ENCODE data around the gene SLC6A3.
"Not testable (repeated sequence)": the region's sequence is repeated elsewhere in the genome, so short reads cannot be mapped to it uniquely, and the experiment has no call there.

SLC6A3 gene

DNA sequence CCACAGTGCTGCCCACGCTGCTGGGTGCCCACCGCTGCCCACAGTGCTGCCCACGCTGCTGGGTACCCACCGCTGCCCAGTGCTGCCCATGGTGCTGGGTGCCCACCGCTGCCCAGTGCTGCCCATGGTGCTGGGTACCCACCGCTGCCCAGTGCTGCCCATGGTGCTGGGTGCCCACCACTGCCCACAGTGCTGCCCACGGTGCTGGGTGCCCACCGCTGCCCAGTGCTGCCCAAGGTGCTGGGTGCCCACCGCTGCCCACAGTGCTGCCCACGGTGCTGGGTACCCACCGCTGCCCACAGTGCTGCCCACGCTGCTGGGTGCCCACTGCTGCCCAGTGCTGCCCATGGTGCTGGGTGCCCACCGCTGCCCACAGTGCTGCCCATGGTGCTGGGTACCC, 22.7 kb downstream of the SLC6A3 start:
- DNase-seq (ENCODE audit: low read depth in 2 of 2): not testable (repeated sequence)

DNA sequence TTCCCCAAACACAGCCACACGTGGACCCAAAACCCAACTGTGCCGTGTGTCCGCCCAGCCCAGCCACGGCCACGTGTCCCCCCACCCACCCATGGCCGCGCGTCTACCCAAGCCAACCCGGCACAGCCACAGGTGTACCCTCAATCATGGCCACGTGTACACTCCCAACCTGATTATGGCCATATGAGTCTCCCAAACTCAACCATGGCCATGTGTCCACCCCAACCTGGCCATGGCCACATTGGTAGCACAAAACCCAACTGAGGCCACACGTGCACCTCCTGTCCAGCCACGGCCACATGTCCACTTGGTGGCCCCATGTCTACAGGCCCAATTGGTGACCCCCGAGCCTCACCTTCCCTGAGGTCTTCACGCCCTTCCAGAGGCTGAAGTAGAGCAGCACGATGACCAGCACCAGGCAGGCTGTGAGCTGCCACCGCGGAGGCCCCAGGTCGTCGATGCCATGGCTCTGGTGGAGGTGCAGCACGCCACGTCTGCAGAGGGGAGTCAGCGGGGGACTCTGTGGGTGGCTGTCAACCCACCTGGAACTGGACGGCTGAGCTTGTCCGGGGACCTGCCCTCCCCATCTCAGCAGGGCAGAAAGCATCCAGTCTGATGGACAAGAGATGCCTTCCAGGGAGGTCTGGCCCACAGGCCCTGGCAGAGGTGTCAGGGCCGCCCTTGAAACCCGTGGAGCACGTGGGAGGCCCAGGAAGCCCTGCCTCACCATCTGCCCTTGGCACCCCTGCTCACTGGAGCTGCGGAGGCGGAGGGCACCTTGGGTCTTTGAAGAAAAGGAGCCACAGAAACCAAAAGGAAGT, 23.5 kb downstream of the SLC6A3 start:
- DNase-seq (ENCODE audit: low read depth in 2 of 2): no peak

DNA sequence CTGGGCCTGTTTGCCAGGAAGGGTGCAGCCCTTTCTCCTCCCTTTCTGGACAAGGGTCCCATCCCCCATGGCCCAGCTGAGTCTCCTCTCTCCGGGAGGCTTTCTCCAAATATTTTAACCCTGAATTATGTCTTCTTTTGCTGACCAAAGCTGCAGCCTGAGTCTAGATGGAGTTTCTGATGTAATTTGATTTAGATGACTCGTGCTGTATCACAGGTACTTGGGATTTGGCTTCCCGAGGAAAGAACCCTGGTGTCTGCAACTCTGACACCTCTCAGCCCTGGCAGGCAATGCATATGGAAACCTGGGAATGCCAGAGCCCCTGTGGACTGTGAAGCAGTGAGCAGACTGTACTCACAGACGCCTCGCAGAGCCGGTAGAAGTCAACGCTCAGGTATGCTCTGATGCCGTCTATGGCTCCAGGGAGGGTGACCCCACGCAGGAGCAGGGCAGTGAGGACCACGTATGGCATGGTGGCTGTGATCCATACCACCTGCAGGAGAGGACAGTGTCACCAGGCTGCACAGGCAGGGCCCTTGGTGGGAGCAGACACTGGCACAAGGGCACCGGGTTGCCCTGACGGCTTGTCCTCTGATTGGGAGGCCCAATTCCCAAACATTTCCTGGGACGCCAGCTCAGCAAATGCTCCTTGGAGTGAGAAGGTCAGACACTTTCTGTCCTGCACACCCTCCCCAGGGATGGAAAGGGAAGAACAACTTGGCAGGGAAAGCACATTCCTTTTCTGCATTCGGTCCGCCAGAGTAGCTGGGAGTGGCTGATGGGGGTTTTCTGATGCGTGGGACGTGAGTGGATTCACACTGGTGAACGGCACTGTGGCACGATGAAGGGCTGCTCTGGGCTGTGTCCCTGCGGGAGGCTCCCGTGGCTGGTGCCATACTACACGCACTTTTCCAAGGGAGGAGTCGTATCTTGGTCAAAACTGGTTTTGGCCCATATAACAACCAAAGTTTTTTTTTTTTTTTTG, 24.7 kb downstream of the SLC6A3 start:
- no peak for DNase-seq (ENCODE audit: low read depth in 2 of 2)

DNA sequence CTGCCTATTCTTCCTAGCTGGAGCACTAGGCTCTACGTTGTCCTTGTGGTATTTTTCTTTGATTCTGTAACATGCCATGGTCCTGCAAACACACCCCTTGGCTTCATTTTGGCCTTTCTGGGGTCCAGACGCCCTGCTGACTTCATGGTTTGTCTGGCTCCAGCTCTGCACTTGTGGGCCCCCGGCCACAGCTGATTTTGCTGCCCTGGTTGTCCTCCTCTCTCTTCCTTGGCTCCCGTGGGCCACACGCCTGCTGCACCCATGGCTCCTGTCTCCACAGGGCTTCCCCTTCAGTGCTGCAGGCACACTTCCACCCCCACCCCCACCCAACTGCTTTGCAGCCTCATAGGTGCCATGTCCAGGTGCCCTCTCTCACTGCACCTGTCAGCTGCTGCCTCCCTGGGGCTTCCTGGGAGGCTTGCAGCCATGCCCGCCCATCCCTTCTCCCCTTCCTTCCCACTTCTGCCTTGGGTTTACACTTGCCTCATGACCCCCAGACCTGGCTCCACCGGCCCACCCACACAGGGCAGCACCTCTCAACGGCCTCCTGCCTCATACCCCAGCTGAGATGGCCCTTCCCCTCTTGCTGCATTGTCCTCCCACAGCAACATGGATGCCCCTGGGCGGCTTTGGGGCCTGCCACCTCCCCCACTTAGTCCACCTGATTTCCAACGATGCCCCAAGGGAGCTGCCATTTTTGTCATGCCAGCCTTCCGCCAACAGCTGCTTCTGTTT, 25.6 kb downstream of the SLC6A3 start:
- DNase-seq (ENCODE audit: low read depth in 2 of 2): no peak

DNA sequence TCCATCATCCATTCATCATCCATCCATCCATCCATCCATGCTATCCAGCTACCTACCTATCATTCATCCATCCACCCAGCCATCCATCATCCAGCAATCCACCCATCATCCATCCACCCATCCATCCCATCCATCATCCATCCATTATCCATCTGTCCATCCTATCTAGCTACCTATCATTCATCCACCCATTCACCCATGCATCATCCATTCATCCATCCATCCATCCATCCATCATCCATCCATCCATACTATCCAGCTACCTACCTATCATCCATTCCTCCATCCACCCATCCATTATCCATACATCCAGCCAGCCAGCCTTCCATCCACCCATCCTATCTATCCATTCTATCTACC, 26.3 kb downstream of the SLC6A3 start:
- DNase-seq (ENCODE audit: low read depth in 2 of 2): no peak

DNA sequence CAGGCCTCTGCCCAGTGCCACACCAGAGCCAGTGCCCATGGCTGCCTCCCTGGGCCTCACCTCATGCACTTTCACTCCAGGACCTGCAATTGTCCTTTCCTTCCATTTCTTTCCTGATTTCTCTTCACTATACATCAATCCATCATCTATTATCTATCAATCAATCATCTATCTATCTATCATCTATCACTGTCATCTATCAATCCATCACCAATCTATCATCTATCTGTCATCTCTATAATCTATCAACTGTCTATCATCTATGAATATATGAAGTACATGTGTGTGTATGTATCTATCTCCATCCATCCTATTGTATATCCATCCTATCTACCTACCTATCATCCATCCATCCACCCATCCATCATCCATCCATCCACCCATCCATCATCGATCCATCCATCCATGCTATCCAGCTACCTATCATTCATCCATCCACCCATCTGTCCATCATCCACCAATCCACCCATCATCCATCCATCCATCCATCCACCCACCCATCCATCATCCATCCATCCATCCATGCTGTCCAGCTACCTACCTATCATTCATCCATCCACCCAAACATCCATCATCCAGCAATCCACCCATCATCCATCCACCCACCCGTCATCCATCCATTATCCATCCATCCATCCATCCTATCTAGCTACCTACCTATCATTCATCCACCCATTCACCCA, 26.9 kb downstream of the SLC6A3 start:
- no peak for DNase-seq (ENCODE audit: low read depth in 2 of 2)

DNA sequence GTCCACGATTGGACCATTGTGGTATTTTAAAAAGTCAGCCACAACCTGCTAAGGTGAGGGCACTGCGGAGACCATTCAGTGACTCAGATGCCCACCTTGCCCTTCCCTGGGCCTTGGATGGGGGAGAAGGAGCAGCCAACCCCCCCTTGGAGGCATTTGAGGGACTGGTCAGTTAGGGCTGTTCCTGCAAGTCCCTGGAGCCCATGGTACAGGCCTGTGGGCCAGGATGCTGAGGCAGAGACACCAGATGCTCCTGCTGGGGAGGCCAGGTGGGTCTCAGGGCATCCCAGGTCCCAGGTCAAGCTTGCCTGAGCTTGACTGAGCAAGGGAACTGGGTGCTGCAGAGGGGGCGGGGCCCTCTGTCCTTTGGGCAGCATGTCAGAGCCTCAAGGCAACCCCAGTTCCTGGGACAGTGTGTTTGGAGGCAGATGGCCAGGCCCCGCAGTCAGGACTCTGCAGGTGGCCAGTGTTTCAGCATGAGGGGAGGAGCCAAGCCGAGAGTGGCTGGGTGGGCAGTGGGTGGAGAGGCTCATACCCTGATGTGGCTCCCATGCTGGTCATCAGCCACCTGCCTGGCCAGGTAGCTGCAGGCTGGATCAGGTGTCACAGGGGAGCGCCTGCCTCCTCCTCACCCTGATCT, 27.5 kb downstream of the SLC6A3 start:
- no peak for DNase-seq (ENCODE audit: low read depth in 2 of 2)

DNA sequence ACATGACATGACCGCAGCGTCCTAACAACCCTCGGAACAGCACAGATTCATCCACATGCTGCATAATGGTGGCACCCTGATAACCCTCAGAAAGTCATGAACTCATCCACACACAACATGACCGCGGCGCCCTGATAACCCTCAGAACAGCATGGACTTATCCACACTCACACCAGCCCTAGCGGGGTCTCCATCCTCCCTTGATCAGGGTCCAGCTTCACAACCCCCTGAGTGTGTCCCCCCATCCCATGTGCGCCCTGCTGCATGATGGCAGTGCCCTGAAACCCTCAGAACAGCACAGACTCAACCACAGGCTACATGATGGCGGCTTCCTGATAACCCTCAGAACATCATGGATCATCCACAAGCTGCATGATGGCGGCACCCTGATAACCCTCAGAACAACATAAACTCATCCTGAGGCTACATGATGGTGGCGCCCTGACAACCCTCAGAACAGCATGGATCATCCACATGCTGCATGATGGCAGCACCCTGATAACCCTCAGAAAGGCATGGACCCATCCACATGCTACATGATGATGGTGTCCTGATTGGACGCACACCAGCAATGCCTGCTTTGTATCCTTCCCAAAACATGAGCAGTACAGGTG, 28.3 kb downstream of the SLC6A3 start:
- DNase-seq (ENCODE audit: low read depth in 2 of 2): no peak

DNA sequence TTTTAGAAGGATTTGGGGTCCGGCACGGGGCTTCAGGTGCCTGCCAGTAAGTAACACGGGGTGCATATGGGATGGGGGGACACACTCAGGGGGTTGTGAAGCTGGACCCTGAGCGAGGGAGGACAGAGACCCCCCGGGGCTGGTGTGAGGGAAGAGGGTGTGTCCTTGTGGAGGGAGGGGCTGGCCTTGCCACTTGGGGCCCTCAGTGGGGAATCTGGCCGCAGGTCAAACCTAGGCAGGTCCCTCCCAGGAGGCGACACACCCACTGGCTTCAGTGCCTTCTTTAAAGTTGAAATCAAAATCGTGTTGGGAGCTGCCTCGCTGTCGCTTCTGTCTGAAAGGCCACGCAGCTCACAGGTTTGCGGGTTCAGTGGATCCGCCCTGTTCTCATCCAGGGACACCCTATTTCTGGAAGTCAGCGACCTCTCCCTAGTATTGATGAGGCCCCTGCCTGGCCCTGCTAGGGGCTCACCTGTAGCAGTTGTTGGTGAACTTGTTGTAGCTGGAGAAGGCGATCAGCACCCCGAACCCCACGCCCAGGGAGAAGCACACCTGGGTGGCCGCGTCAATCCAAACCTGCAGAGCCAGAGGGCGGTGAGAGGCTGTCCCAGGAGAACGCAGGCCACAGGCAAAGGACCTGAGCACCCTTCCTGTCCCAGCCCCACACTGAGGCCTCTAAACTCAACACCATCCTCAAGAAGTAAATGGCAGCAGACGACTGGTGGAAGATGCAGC, 29.4 kb downstream of the SLC6A3 start:
- DNase-seq (ENCODE audit: low read depth in 2 of 2): no peak

DNA sequence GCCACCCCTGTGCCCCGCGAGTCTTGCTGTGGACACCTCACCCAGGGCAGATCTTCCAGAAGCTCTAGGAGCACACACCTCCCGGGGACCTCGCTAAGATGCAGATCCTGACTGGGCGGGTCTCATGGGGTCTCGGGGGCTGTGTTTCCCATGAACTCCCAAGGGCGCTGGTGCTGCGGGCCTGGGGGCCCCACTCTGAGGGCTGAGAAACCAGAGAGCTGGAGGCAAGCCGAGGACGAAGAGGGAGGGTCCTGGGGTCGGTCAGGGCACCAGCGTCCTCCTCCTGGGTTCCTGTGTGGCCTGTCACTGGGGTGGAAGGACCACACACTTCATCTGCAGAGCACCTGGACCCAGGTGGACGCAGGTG, 30.2 kb downstream of the SLC6A3 start:
- no peak for DNase-seq (ENCODE audit: low read depth in 2 of 2)

DNA sequence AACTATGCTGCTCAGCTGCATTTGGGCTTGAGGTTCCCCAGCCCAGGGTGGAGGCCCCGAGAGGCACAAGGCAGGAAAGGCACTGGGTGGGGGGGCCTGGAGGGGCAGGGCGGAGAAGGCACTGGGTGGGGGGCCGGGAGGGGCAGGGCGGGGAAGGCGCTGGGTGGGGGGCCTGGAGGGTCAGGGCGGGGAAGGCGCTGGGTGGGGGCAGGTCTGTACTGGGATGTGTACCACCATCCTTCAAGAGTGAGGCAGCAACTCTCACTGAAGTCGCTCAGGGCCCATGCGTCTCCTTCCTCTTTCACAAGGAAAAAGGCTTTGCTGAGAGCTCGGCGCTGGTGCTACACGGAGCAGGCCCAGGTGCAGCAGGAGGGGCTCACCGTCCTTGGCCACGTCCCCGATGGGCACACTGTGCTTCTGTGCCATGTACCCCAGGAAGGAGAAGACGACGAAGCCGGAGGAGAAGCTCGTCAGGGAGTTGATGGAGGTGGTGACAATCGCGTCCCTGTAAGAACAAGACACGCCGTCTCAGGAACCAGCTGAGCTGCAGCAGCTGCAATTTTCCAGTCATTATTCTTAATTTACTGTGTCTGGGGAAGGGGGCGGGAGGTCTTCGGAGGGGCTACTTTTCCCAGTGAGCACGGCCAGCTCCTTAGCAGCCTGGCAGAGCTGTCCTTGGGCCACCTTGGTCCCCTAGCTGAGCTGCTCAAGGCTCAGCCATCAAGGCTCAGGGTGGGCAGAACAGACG, 30.8 kb downstream of the SLC6A3 start:
- DNase-seq (ENCODE audit: low read depth in 2 of 2): no peak

DNA sequence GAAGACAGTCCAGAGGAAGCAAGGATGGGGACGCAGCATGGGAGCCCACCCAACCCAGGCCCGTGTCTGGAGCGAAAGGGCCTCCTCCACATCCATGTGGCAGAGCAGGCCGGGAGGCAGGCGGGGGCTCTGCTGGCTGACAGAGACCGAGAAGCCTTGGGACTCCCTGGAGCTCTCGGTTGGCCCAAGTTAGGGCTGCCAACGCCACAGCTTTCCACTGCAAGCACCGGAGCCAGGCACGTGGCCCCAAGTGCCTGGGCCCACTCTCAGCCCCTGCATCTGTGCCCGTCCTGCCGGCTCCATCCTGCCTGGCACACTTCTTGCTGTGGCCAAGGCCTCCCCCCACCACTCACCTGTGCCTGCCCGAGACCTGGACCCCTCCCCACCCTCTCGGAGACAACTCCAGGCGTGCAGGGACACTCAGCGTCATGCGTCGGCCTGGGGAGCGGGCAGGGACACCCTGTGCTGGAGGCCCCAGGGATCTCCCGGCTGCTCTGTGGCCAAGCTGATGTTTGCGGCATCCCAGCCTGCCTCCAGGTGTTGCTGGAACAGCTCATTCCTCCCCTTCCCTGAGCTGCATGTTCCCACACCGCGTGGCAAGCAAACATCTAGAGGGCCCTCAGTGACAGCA, 31.5 kb downstream of the SLC6A3 start:
- no peak for DNase-seq (ENCODE audit: low read depth in 2 of 2)

DNA sequence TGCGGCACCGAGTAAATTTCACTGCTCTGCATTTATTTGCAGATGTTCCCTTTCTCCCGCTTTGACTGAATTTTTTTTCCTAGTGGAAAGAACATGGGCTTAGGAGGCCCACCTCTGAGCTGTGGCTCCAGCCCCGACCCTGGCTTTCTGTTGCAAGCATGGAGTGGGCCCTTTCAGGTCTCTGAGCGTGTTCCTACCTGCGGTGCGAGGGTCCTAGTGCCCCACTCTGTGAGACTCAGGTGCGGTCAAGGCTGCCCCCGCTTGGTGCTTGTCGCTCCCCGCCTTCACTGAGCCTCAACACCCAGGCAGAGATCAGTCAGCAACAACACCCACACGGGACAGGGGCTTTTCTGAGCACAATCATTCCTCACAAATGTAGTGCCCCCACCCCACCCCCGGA, 32.0 kb downstream of the SLC6A3 start:
- DNase-seq (ENCODE audit: low read depth in 2 of 2): no peak

DNA sequence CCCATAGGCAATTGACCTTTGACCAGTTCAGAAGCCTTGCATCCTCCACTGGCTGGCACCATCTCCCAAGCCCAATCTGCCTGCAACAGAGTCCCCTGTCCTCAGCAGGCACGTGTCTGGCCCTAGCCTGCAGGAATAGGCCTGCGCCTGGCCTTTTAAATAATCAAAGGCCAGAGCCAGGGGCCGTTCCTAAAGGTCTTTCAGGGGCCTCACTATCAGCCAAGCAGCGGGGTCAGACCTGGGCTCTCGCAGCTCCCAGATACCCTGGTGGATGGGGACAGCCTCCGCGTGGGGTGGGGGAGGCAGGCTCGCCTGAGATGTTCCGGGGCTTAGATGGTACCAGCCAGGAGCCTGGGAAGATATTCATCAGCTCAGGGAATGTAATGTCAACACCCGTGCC, 32.6 kb downstream of the SLC6A3 start:
- no peak for DNase-seq (ENCODE audit: low read depth in 2 of 2)

DNA sequence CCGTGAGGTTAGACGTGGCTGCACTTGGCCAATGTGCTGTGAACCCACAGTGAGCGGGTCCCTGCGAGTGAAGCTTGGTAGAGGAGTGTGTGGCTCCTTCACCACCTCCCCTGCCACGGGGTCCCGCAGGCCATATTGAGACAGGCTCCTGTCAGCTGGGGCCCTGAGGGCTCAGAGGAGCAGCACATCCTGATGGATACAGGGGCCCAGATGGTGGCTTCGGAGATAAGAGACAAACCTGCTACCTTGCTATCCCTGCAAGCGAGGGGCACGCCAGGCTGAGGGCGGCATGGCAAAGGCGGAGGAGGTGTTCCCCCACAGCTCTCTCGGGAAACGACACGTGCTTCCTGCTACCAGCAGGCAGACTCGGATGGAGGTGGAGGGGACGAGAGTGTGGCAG, 33.1 kb downstream of the SLC6A3 start:
- no peak for DNase-seq (ENCODE audit: low read depth in 2 of 2)

DNA sequence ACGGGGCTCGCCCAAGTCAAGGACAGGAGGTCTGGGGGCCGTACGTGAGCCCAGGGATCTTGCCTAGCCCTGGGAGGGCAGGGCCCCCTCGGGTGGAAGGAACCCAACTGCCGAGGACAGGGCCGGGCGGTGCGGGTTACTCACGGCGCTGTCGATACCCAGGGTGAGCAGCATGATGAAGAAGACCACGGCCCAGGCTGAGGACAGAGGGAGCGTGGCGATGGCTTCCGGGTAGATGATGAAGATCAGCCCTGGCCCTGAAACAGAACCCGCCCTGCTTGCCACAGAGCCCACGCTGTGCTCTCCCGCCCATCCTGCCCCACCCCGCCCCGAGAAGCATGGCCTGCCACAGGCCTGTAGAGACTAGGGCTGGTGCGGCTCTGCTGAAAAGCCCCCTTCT, 34.1 kb downstream of the SLC6A3 start:
- no peak for DNase-seq (ENCODE audit: low read depth in 2 of 2)

DNA sequence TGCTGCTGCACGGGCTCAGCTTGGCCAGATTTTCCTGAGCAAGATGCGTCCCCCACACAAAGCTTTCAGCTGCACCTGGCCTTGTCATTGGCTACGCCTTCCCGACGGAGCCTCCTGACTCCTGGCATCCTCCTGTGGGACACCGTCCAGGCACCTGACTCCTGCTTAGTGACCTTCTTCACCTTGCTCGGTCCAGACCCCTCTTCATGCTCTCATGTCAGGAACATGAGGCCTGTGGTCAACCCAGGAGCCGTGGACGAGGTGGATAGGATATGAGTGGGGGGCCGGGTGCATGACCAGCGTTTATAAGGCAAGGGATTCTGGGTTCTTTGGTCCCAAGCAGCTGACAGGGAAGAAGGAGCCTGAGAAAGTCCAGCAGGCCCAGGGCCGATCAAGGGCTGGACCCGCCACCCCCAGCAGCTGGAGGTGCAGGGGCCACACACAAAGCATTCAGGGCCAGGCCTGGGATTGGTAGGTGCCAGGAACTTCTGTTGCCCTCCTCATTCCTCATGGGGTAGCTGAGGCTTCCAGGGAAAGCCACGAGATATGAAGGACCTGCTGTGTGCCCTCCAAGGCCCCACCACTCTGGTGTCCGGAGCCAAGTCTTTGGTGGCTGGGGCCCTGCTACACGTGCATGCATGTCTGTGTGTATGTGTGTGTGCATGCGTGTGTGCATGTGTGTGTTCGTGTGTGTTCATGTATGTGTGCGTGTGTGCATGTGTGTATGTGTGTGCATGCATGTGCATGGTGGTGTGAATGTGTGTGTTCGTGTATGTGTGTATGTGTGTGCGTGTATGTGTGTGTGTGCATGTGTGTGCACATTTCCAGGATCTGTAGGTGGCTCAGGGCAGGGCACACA, 34.9 kb downstream of the SLC6A3 start:
- DNase-seq (ENCODE audit: low read depth in 2 of 2): no peak
